GM21381 (cell line): ENCODE measurements around the gene UFD1.

Source experiments
- ATAC-seq: cut with Tn5 transposase; IDR thresholded peaks from one replicate; pipeline ENCODE4 v1.9.1; 2021; ENCODE audit warnings: mild to moderate bottlenecking, moderate library complexity; ENCODE audit not compliant: unreplicated experiment

The UFD1 gene

GRCh38 chr22:19478901-19479354, at the start of gene UFD1:
UFD1 (minus strand) TSS chr22:19479193; CDS start chr22:19479085, 108 bp downstream.
- ATAC-seq = peak; percentile 53

- no peak for ATAC-seq
Measured at GRCh38 chr22:19527861-19528417, 48.9 kb upstream of the UFD1 start.

DNA sequence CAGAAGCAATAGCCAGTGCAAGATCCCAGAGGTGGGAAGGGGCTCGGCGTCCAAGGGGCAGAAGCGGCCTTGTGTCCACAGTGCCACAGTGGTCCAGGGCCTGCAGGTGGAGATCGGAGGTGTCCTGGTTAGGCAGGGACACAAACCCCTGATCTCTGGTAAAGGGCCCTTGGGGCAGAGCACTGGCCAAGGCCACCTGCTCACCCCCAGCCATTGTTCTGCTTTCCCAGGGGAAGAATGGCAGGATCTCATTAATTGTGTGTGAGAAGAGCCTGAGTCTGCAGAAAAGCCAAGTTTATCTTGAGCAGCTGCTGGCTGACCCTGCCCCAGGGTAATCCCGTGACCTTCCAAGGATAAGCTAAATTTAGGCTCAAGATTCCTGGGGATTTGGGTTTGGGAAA, 48.3 kb upstream of the UFD1 start:
- ATAC-seq = no peak

DNA sequence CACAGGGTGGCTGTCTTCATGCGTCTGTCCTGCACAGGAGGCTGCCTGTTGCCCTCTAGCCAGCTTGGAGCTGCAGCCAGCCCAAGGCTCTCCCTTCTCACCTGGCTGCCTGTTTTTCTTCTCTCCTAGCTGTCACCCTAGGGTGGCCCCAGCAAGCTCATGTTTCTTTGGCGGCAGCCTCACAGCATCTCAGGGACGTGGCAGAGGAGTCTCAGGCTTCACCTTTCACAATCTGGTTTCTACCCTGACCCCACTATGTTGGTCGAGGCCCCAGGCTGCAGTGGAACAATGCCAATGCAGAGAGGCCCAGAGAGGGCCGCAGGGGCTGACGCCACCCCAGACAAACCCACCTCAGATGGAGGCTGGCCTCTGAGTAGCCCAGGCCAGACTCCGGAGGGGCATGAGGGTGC, 47.7 kb upstream of the UFD1 start:
- ATAC-seq = no peak

DNA sequence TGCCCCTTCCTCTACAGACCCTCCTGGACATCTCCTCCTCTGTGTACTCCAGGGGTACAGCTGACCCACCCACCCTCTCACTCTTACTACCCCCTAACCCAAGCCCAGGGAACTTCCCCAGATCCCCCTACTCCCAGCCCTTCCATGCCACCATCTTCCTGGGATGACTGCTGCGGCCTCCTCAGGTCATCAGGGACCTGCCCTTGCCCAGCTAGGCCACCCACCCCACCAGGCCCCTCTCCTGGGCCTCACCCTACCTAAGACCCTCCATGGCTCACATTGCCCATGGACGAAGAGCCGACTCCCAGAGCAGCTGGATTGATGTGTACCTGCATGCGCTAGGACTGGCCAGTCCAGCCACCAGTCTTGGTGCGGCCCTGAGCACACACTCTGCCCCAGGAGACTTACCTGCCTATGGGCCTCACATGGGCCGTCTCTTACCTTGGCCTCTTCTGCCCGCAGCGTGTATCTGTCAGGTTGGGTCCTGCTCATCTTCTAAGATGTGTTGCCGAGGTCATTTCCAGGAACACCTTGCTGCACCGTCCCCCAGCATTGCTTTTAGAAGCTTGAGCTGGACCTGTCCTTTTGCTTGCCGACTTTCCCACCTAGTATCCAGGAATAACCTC, 47.2 kb upstream of the UFD1 start:
- ATAC-seq = no peak

DNA sequence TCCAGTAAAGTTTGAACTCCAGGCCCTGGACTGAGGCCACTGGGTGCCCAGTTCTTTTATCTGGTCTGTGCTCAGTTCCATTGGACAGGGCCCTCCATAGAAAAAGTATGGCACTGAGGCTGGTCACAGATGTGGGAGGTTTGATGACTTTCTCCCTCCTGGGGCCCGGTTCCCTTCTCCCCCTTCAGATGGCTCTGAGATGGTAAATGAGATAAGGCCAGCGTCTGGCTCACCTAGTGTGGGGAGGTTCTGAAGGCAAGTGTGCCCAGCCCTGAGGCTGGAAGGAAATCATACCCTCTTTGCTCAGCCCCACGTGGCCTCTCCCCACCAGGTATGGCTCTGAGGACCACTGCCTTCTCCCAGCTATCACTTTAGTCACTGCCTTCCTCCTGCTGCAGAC, 46.7 kb upstream of the UFD1 start:
- ATAC-seq = no peak

DNA sequence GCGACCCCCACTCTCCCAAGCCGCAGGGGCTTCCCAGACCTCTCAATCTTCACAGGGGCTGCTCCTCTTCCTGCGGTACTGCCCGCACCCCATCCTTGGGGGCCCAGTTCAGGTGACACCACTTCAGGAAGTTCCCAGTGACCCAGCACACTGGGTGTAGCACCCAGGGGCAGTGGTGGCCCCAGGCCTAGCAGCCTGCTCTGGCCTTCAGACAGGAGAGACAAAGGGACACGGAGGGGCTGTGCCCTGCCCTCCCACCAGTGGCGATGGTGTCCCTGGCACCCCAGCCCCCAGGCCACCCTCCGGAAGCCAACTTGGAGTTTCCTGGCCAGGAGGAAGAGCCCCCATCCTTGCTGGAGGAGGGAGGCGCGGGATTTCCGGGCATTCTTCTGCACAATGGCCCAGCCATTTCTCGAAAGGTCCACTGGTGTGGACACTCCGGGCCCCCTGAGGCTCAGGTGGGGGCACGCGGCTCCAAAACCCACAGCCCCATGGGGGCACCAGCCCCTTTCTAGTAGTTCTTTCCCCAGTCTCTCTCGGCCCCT, 46.2 kb upstream of the UFD1 start:
- no peak for ATAC-seq

- ATAC-seq = no peak
Measured at GRCh38 chr22:19524170-19525115, 45.5 kb upstream of the UFD1 start, which contains the start of gene CLDN5. CLDN5 (minus strand) TSS chr22:19524410; CDS start chr22:19524255, 155 bp downstream.

- ATAC-seq = no peak
Measured at GRCh38 chr22:19523240-19524169, 44.5 kb upstream of the UFD1 start.

GRCh38 chr22:19522881-19523239, 43.9 kb upstream of the UFD1 start:
- ATAC-seq = no peak

- ATAC-seq = no peak
Measured at GRCh38 chr22:19522190-19522880, 43.3 kb upstream of the UFD1 start.

GRCh38 chr22:19520566-19521305, 41.7 kb upstream of the UFD1 start:
- no peak for ATAC-seq

GRCh38 chr22:19520007-19520406, 41.0 kb upstream of the UFD1 start:
- no peak for ATAC-seq

DNA sequence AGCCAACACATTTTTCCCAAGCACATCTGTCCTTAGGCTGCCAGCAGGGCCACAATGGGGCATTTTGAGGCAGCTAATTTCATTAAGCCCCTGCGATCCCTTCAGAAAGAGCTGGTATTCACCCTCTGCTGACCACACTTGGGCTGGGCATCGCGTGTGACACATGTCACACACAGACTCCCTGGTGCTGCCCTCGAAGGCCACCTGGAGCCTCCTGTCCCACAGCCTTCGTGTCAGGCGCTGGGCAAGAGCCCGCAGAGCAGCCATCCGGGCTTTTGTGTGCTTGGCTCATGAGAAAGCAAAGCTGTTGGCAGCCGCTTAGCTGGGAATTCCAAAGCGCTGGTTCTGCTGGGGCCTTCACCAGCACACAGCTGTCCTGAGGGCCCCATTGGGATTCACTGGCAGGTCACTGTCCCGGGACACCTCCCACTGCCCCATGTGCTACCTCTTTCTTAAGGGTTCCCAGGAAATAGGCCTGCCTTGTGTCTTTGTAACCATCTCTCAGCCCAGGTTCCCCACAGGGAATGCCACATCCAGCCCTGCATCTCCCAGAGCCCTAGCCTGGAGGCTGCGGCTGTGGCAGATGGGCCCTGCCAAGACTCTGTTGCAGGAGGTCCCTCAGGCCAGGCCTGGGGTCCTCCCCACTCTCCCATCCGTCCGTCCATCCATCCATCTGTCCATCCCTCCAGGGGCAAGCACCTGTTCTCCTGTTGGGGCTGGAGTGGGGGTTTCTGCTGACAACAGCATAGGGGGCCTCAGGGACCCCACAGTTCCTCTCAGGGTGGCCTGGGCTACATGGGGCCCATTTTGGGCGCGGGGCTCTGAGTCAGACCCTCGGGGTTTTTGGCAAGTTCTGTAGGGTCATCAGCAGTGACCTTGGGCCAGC, 40.3 kb upstream of the UFD1 start:
- ATAC-seq = no peak

- no peak for ATAC-seq
Measured at GRCh38 chr22:19518635-19519034, 39.6 kb upstream of the UFD1 start.

DNA sequence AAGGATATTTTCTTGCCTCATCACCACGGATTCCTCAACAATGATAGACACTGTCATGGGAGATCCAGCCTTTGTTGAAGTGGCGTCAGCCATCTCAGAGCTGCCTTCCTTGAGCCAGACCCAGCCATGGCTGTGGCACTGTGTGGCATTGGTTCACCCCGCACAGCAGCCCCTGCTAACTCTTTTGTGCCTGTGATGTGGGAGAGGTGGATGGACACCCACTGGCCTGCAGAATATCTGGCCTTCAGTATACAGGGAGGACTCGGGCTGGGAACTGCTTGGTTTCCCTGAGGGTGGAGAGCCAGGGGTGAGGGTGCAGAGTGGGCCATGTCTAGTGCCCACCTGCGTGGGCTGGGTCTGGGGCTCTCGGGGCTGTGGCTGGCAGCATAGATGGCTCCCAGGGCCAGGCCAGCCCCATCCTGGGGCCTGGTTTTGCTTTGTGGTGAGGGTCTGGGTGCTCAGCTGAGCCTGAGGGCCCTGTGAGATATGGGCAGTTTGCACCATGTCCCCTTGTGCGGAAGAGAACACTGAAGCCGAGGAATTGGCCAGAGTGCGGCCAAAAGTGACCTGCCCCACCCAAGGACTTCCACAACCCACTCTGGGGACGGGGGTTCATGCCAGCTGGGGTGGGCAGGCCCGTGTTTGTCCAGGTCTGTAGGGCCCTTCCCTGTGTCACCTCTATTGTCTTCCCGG, 39.1 kb upstream of the UFD1 start:
- no peak for ATAC-seq

DNA sequence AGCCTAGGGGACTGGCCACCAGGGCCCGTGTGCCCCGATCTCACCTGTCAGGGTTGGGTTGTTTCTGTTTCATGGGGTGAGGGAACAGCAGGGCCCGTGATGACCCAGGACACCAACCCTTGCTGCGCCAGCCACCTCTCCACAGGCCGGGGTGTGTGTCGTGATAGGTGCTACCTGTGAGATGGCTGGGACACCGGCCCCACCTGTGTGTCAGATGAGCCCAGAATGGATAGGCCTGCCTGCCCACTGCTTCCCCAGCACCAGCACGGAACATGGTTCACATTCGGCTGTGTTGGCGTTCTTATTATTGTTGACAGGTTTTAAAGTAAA, 38.1 kb upstream of the UFD1 start:
- no peak for ATAC-seq
